B cell (primary cell): ENCODE results near the gene CFAP54. TPM values are rescaled to one million over a fixed set of nuclear protein-coding genes. Genes with fewer than 3 reads are reported as not detected.

Experiments used
- ATAC-seq: fragments of 200-7000 bp; cut with Tn5 transposase; one replicate; pipeline ENCODE4 v1.10.0; 2021; ENCODE audit warnings: low read depth, mild to moderate bottlenecking, moderate number of reproducible peaks, moderate library complexity
- CTCF ChIA-PET: fragments of 350-600 bp; sonication (Branson Sonifier 250); formaldehyde crosslinking; loops from one replicate; lab custom pipeline; 2021; ENCODE audit warnings: antibody characterized with exemption, inconsistent platforms; lab: Charles Lee
- POLR2A ChIA-PET: fragments of 350-600 bp; sonication (Branson Sonifier 250); formaldehyde crosslinking; loops from one replicate; lab custom pipeline; 2021; ENCODE audit warnings: antibody characterized with exemption; lab: Charles Lee
- DNase-seq: peaks from one replicate; pipeline ENCODE4 v3.0.0; 2013
- H2AFZ ChIP-seq: 2 replicates; pipeline ENCODE4 v1.6.1; 2012; ENCODE audit warnings: mild to moderate bottlenecking, low read depth, low read length; ENCODE audit not compliant: insufficient read depth, poor library complexity, severe bottlenecking
- H3K27ac ChIP-seq, 2 donors: 1 replicate in 1 of 2; 2 replicates in 1 of 2; pipeline ENCODE4 v1.5.1; 2012 to 2013; ENCODE audit warnings: low read length in 2 of 2, mild to moderate bottlenecking in 2 of 2, moderate library complexity in 1 of 2
- H3K27me3 ChIP-seq, 4 experiments: fragments of 200-600 bp in 1 of 4; sonication (generic) in 1 of 4; replicated peaks in 1 of 4; 1 replicate in 2 of 4; 2 replicates in 2 of 4; pipeline versions ENCODE4 v1.6.1 to v1.7.0; 2013 to 2016; ENCODE audit warnings: low read length in 3 of 4, mild to moderate bottlenecking in 2 of 4, mixed read lengths in 1 of 4, moderate library complexity in 1 of 4; ENCODE audit not compliant: insufficient read depth in 4 of 4, control insufficient read depth in 3 of 4; ENCODE audit errors: control extremely low read depth in 1 of 4
- H3K36me3 ChIP-seq, 2 experiments: replicated peaks in 1 of 2; 1 replicate in 1 of 2; 2 replicates in 1 of 2; pipeline versions ENCODE4 v1.6.1 to v1.7.1; 2013; ENCODE audit warnings: low read length in 1 of 2; ENCODE audit not compliant: insufficient read depth in 2 of 2, control insufficient read depth in 1 of 2; ENCODE audit errors: control extremely low read depth in 1 of 2, extremely low read depth in 1 of 2
- H3K4me1 ChIP-seq, 2 donors: fragments of 200-600 bp in 1 of 2; sonication (generic) in 1 of 2; 1 replicate in 1 of 2; 2 replicates in 1 of 2; pipeline versions ENCODE4 v1.5.1 to v1.6.1; 2013 to 2017; ENCODE audit warnings: low read length in 2 of 2; ENCODE audit not compliant: control insufficient read depth in 2 of 2, insufficient read depth in 2 of 2
- H3K4me2 ChIP-seq: replicated peaks from 2 replicates; pipeline ENCODE3; 2012; ENCODE audit warnings: mild to moderate bottlenecking, low read depth, low read length; ENCODE audit not compliant: poor library complexity, severe bottlenecking
- H3K4me3 ChIP-seq, 5 experiments: fragments of 200-600 bp in 1 of 5; sonication (generic) in 1 of 5; 1 replicate in 3 of 5; 2 replicates in 2 of 5; pipeline versions ENCODE4 v1.5.1 to v1.7.0; 2011 to 2016; ENCODE audit warnings: low read length in 4 of 5, mild to moderate bottlenecking in 4 of 5, low read depth in 2 of 5, control low read depth in 1 of 5, moderate library complexity in 1 of 5; ENCODE audit not compliant: insufficient read depth in 1 of 5; ENCODE audit errors: control extremely low read depth in 1 of 5, extremely low read depth in 1 of 5
- H3K79me2 ChIP-seq: fragments of 200-600 bp; sonication (generic); one replicate; pipeline ENCODE4 v1.6.0; 2016; ENCODE audit warnings: low read length; ENCODE audit not compliant: control insufficient read depth, insufficient read depth
- H3K9ac ChIP-seq: fragments of 200-600 bp; sonication (generic); 2 replicates; pipeline ENCODE4 v1.6.1; 2017; ENCODE audit warnings: mild to moderate bottlenecking, low read length, moderate library complexity
- H3K9me3 ChIP-seq, 3 donors: one replicate each; pipeline versions ENCODE4 v1.6.1 to v1.7.1; 2013; ENCODE audit warnings: low read length in 2 of 3; ENCODE audit not compliant: control insufficient read depth in 2 of 3, insufficient read depth in 1 of 3; ENCODE audit errors: control extremely low read depth in 1 of 3
- H4K20me1 ChIP-seq: 2 replicates; pipeline ENCODE4 v1.6.0; 2012; ENCODE audit warnings: mild to moderate bottlenecking, low read length; ENCODE audit not compliant: insufficient read depth, control insufficient read depth, poor library complexity, severe bottlenecking
- H3K27ac Mint-ChIP-seq: one replicate; pipeline ENCODE4 v1.8.0; 2021; ENCODE audit warnings: mixed read lengths
- H3K27me3 Mint-ChIP-seq: one replicate; pipeline ENCODE4 v1.8.0; 2021; ENCODE audit warnings: mixed read lengths
- H3K4me1 Mint-ChIP-seq: one replicate; pipeline ENCODE4 v1.8.0; 2021; ENCODE audit warnings: mixed read lengths
- H3K4me3 Mint-ChIP-seq: one replicate; pipeline ENCODE4 v1.8.0; 2021; ENCODE audit warnings: mixed read lengths
- H3K9me3 Mint-ChIP-seq: one replicate; pipeline ENCODE4 v1.8.0; 2022; ENCODE audit warnings: mixed read lengths; ENCODE audit not compliant: insufficient read depth
- CTCF ChIP-seq: fragments of 200-600 bp; IDR thresholded peaks from one replicate; pipeline ENCODE4 v1.8.0; 2022; ENCODE audit warnings: antibody characterized with exemption, mild to moderate bottlenecking
- EZH2 ChIP-seq: IDR thresholded peaks from 2 replicates; pipeline ENCODE4 v1.6.1; 2012; ENCODE audit warnings: borderline replicate concordance, low read depth, mild to moderate bottlenecking, moderate library complexity, low read length; ENCODE audit not compliant: insufficient read depth, poor library complexity, severe bottlenecking
- WGBS: methylation state at CpG from one replicate; pipeline ENCODE4 v1.1.5; 2013; ENCODE audit warnings: missing lambda C conversion rate; ENCODE audit not compliant: insufficient coverage; 5-methylcytosine and 5-hydroxymethylcytosine counted together
- intact Hi-C: fragments of 100-400 bp; cut with micrococcal nuclease; formaldehyde crosslinking; loops from one replicate; pipeline ENCODE4 v1.10.0; 2022
- polyA plus RNA-seq: library from polyadenylated mRNA; depleted of rRNA; stranded (reverse); fragments of >200 nt; gene quantifications from 2 replicates; pipeline ENCODE4 v1.2.3, GENCODE V29; 2012
- total RNA-seq, 2 donors: library from RNA; stranded (reverse); fragments of 120-200 nt in 1 of 2; gene quantifications; 1 replicate in 1 of 2; 2 replicates in 1 of 2; pipeline versions ENCODE4 v1.2.3 to v1.2.4, GENCODE V29; 2013 to 2022

The CFAP54 gene
- total and polyA plus RNA-seq, 2 donors (not counting 1 experiment from before 2014, with no cell fraction given): 0.12 to 0.76 TPM

DNA sequence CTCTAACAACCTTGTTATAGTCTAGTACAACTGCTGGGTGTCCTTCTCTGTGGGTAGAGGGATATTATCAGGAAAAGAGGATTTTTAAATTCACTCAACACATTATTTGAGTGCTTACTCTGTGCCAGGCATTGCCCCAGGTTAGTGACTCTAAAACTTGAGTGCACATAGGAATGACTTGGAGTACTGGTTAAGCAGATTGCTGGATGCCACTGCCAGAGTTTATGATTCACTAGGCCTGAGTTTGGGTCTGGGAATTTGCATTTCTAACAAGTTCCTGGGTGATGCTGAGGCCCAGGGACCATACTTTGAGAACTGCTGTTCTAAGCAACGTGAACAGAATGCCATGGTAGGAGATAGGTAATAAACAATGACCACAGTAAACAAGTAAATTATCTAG, 96.6 kb downstream of the CFAP54 start:
- Mint-ChIP-seq H3K4me3 (no peak overlapping the region), H3K4me1 (no peaks in the 10 kb centered on the region), H3K9me3 (no peaks in the 10 kb centered on the region), H3K27me3 (peaks cover 24% of the 10 kb centered on the region), H3K27ac (no peak overlapping the region)
- Histone ChIP-seq H4K20me1 (no peaks in the 10 kb centered on the region), H3K9me3 (no peaks in the 10 kb centered on the region), H3K4me1 (no peaks in the 10 kb centered on the region), H3K36me3 (no peaks in the 10 kb centered on the region), H2AFZ (no peak overlapping the region), H3K4me2 (no peak overlapping the region), H3K27me3 (peaks cover 0 to 4% (median 0%) of the 10 kb centered on the region in 4 experiments), H3K4me3 (no peak overlapping the region), H3K27ac (no peak overlapping the region), H3K9ac (no peak overlapping the region), H3K79me2 (no peaks in the 10 kb centered on the region)
- WGBS: no CpG with 5 or more reads among the region's 1 CpG
- CTCF ChIA-PET: no interaction called here
- no peak for TF ChIP-seq EZH2
- no peak for TF ChIP-seq CTCF
- DNase-seq (no peak), ATAC-seq (no peak)
- intact Hi-C loops: no loop called here
- POLR2A ChIA-PET: no interaction called here

- TF ChIP-seq EZH2 (no peak), CTCF (no peak)
- no peak overlapping the region for H3K27ac Mint-ChIP-seq
- no peaks in the 10 kb centered on the region for H3K4me1 ChIP-seq
- intact Hi-C loops: no loop called here
- WGBS: 100% methylated on average over 1 of the region's 2 CpGs
- H3K27ac ChIP-seq: no peak overlapping the region
- ChIA-PET POLR2A (no interaction called here), CTCF (no interaction called here)
- H3K4me3 Mint-ChIP-seq: no peak overlapping the region
- no peak overlapping the region for H3K9ac ChIP-seq
- H3K4me1 Mint-ChIP-seq: no peaks in the 10 kb centered on the region
- H3K27me3 ChIP-seq: peaks cover 0 to 4% (median 0%) of the 10 kb centered on the region in 4 experiments
- H3K79me2 ChIP-seq: no peaks in the 10 kb centered on the region
- ATAC-seq (no peak), DNase-seq (no peak)
- no peaks in the 10 kb centered on the region for H3K9me3 ChIP-seq
- H3K9me3 Mint-ChIP-seq: no peaks in the 10 kb centered on the region
- no peak overlapping the region for H3K4me2 ChIP-seq
- no peaks in the 10 kb centered on the region for H4K20me1 ChIP-seq
- H3K4me3 ChIP-seq: no peak overlapping the region
- no peak overlapping the region for H2AFZ ChIP-seq
- H3K27me3 Mint-ChIP-seq: peaks cover 24% of the 10 kb centered on the region
- H3K36me3 ChIP-seq: no peaks in the 10 kb centered on the region
Measured at GRCh38 chr12:96587691-96588090, 98.3 kb downstream of the CFAP54 start.
